IMR-90 (cell line): Measurements from ENCODE around the gene CCER1. TPM values are rescaled to one million over a fixed set of nuclear protein-coding genes. Genes with fewer than 3 reads are reported as not detected.

Experiments used
- ATAC-seq: fragments of 200-7000 bp; cut with Tn5 transposase; 2 replicates; pipeline ENCODE4 v1.9.1; 2020; ENCODE audit warnings: low read depth, mild to moderate bottlenecking, moderate library complexity
- BruUV-seq: library from RNA; stranded (reverse); fragments of 400-500 nt; replicated peaks from 2 replicates; lab custom pipeline; 2021; lab: Mats Ljungman, UMichigan
- CTCF ChIA-PET: fragments of 300-600 bp; formaldehyde crosslinking; extraction: SDS; loops from one replicate; lab custom pipeline; 2021; ENCODE audit warnings: antibody characterized with exemption; lab: Yijun Ruan, JAX
- POLR2A ChIA-PET: fragments of 300-600 bp; sonication (Branson Sonifier 250); formaldehyde crosslinking; loops from one replicate; lab custom pipeline; 2022; ENCODE audit warnings: antibody characterized with exemption; ENCODE audit not compliant: unreplicated experiment; lab: Charles Lee
- DNase-seq: peaks from one replicate; pipeline ENCODE4 v3.0.0; 2013
- H2AFZ ChIP-seq: replicated peaks from 2 replicates; pipeline ENCODE3; 2013; ENCODE audit warnings: low read length, mild to moderate bottlenecking; ENCODE audit not compliant: poor library complexity
- H2AK5ac ChIP-seq: 2 replicates; pipeline ENCODE4 v1.6.1; 2013; ENCODE audit warnings: low read depth, low read length, inconsistent platforms
- H2AK9ac ChIP-seq: replicated peaks from 2 replicates; pipeline ENCODE3; 2013; ENCODE audit warnings: mild to moderate bottlenecking, low read depth, low read length, moderate library complexity; ENCODE audit not compliant: poor library complexity
- H2BK120ac ChIP-seq: 2 replicates; pipeline ENCODE4 v1.6.1; 2013; ENCODE audit warnings: low read depth, low read length, inconsistent platforms
- H2BK15ac ChIP-seq: 3 replicates; pipeline ENCODE4 v1.6.1; 2013; ENCODE audit warnings: low read depth, low read length, inconsistent platforms
- H2BK20ac ChIP-seq: 2 replicates; pipeline ENCODE4 v1.6.1; 2013; ENCODE audit warnings: low read depth, mild to moderate bottlenecking, inconsistent platforms, low read length, moderate library complexity
- H2BK5ac ChIP-seq: 2 replicates; pipeline ENCODE4 v1.6.1; 2013; ENCODE audit warnings: mild to moderate bottlenecking, low read depth, low read length, inconsistent platforms; ENCODE audit not compliant: poor library complexity, severe bottlenecking
- H3K14ac ChIP-seq: replicated peaks from 2 replicates; pipeline ENCODE4 v1.6.1; 2013; ENCODE audit warnings: low read depth, low read length, inconsistent platforms
- H3K18ac ChIP-seq: 2 replicates; pipeline ENCODE4 v1.6.1; 2013; ENCODE audit warnings: low read depth, low read length, control low read depth
- H3K23ac ChIP-seq: 2 replicates; pipeline ENCODE4 v1.6.1; 2013; ENCODE audit warnings: low read depth, low read length, inconsistent platforms
- H3K27ac ChIP-seq: 2 replicates; pipeline ENCODE4 v1.5.1; 2013; ENCODE audit warnings: mild to moderate bottlenecking, control low read depth, low read length; ENCODE audit not compliant: insufficient read depth
- H3K27me3 ChIP-seq: 2 replicates; pipeline ENCODE4 v1.6.1; 2013; ENCODE audit warnings: low read length; ENCODE audit not compliant: control insufficient read depth, insufficient read depth
- H3K36me3 ChIP-seq: 2 replicates; pipeline ENCODE4 v1.6.1; 2013; ENCODE audit warnings: low read length, mixed read lengths; ENCODE audit not compliant: control insufficient read depth, insufficient read depth
- H3K4ac ChIP-seq: 2 replicates; pipeline ENCODE4 v1.6.1; 2013; ENCODE audit warnings: low read depth, low read length, inconsistent platforms
- H3K4me1 ChIP-seq: 2 replicates; pipeline ENCODE4 v1.6.1; 2013; ENCODE audit warnings: low read length, mixed read lengths; ENCODE audit not compliant: control insufficient read depth, insufficient read depth
- H3K4me2 ChIP-seq: 2 replicates; pipeline ENCODE4 v1.6.1; 2013; ENCODE audit warnings: low read depth, mild to moderate bottlenecking, control low read depth, low read length, moderate library complexity
- H3K4me3 ChIP-seq: 2 replicates; pipeline ENCODE4 v1.5.1; 2013; ENCODE audit warnings: low read depth, mild to moderate bottlenecking, control low read depth, low read length, moderate library complexity; ENCODE audit not compliant: insufficient read depth
- H3K56ac ChIP-seq: 2 replicates; pipeline ENCODE4 v1.6.1; 2013; ENCODE audit warnings: low read length, inconsistent platforms; ENCODE audit not compliant: insufficient read depth; ENCODE audit errors: extremely low read depth
- H3K79me1 ChIP-seq, 2 experiments: 2 replicates each; pipeline ENCODE4 v1.6.1; 2013; ENCODE audit warnings: low read length in 2 of 2, inconsistent platforms in 1 of 2, low read depth in 1 of 2
- H3K9ac ChIP-seq: 2 replicates; pipeline ENCODE4 v1.6.1; 2013; ENCODE audit warnings: low read depth, low read length, control low read depth
- H3K9me1 ChIP-seq: 2 replicates; pipeline ENCODE4 v1.6.1; 2013; ENCODE audit warnings: low read length, inconsistent platforms; ENCODE audit not compliant: insufficient read depth
- H3K9me3 ChIP-seq: 2 replicates; pipeline ENCODE4 v1.6.1; 2013; ENCODE audit warnings: low read length; ENCODE audit not compliant: control insufficient read depth, insufficient read depth
- H4K20me1 ChIP-seq: 2 replicates; pipeline ENCODE4 v1.6.1; 2013; ENCODE audit warnings: low read length, inconsistent platforms; ENCODE audit not compliant: insufficient read depth
- H4K5ac ChIP-seq: 2 replicates; pipeline ENCODE4 v1.6.1; 2013; ENCODE audit warnings: mild to moderate bottlenecking, low read depth, low read length, control low read depth
- H4K8ac ChIP-seq, 2 experiments: 2 replicates each; pipeline ENCODE4 v1.6.1; 2013; ENCODE audit warnings: low read depth in 2 of 2, low read length in 2 of 2, control low read depth in 1 of 2, inconsistent platforms in 1 of 2
- H4K91ac ChIP-seq: 2 replicates; pipeline ENCODE4 v1.6.1; 2013; ENCODE audit warnings: low read depth, low read length, inconsistent platforms; ENCODE audit not compliant: insufficient read depth
- CHD1 ChIP-seq: IDR thresholded peaks from 2 replicates; pipeline ENCODE4 v1.6.1; 2012; ENCODE audit warnings: low read depth, low read length, improper control_type of control experiment
- CTCF ChIP-seq: conservative IDR thresholded peaks from 2 replicates; pipeline ENCODE4 v1.5.1; 2012; ENCODE audit warnings: mild to moderate bottlenecking, low read depth, low read length, improper control_type of control experiment
- ELK1 ChIP-seq: fragments of 150-350 bp; IDR thresholded peaks from 2 replicates; pipeline ENCODE4 v1.6.1; 2016; ENCODE audit warnings: low read depth, mild to moderate bottlenecking, low read length, moderate library complexity, borderline replicate concordance
- FOS ChIP-seq: fragments of 150-350 bp; IDR thresholded peaks from 2 replicates; pipeline ENCODE4 v1.6.1; 2016; ENCODE audit warnings: low read depth, low read length
- MAFK ChIP-seq: IDR thresholded peaks from 2 replicates; pipeline ENCODE4 v1.6.1; 2012; ENCODE audit warnings: low read depth, low read length, improper control_type of control experiment
- MAZ ChIP-seq: IDR thresholded peaks from 2 replicates; pipeline ENCODE4 v1.6.1; 2012; ENCODE audit warnings: low read depth, mild to moderate bottlenecking, low read length, improper control_type of control experiment, moderate library complexity, borderline replicate concordance
- MXI1 ChIP-seq: IDR thresholded peaks from 2 replicates; pipeline ENCODE4 v1.6.1; 2012; ENCODE audit warnings: low read depth, mild to moderate bottlenecking, low read length, moderate library complexity, borderline replicate concordance
- NFE2L2 ChIP-seq: fragments of 150-350 bp; IDR thresholded peaks from 2 replicates; pipeline ENCODE4 v1.6.1; 2016; ENCODE audit warnings: low read depth, mild to moderate bottlenecking, low read length
- RAD21 ChIP-seq: IDR thresholded peaks from 2 replicates; pipeline ENCODE4 v1.6.1; 2012; ENCODE audit warnings: low read length, improper control_type of control experiment
- RCOR1 ChIP-seq: IDR thresholded peaks from 2 replicates; pipeline ENCODE4 v1.6.1; 2012; ENCODE audit warnings: mild to moderate bottlenecking, low read length, improper control_type of control experiment; ENCODE audit not compliant: insufficient replicate concordance
- USF2 ChIP-seq: fragments of 150-350 bp; IDR thresholded peaks from 2 replicates; pipeline ENCODE4 v1.6.1; 2017; ENCODE audit warnings: mild to moderate bottlenecking, antibody characterized with exemption, low read length, low read depth
- WGBS, 2 experiments: methylation state at CpG; one replicate each; pipeline versions ENCODE4 v1.1.5 to v1.1.7; 2013; ENCODE audit warnings: missing lambda C conversion rate in 2 of 2; ENCODE audit not compliant: insufficient read length in 1 of 2; ENCODE audit errors: extremely low coverage in 2 of 2; 5-methylcytosine and 5-hydroxymethylcytosine counted together
- dilution Hi-C: fragments of 300-500 bp; cut with HindIII; formaldehyde crosslinking; loops from one replicate; pipeline ENCODE4 v1.14.3; 2018; ENCODE audit warnings: low sequenced_read_pairs; ENCODE audit not compliant: unreplicated experiment
- in situ Hi-C: fragments of 300-500 bp; cut with MboI; formaldehyde crosslinking; loops from 3 replicates; pipeline ENCODE4 v1.14.3; 2019; ENCODE audit warnings: low sequenced_read_pairs, inconsistent platforms, mixed read lengths
- intact Hi-C: fragments of 100-400 bp; cut with micrococcal nuclease; formaldehyde crosslinking; loops from 2 replicates; pipeline ENCODE4 v1.10.0; 2022
- polyA plus RNA-seq, 3 experiments: library from polyadenylated mRNA; depleted of rRNA; stranded (reverse); fragments of >200 nt; gene quantifications; 2 replicates each; pipeline ENCODE4 v1.2.3, GENCODE V29; 2012; ENCODE audit warnings: low replicate concordance in 1 of 3
- total RNA-seq: library from RNA; depleted of rRNA; stranded (reverse); fragments of >200 nt; gene quantifications from 2 replicates; pipeline ENCODE4 v1.2.3, GENCODE V29; 2012

CCER1 gene
- total and polyA plus RNA-seq, 2 of the 4 experiments (the other 2 are of a cell fraction): not detected

GRCh38 chr12:90925562-90925961 is 29.4 kb downstream of the CCER1 start:
- Histone ChIP-seq H2BK20ac (no peak overlapping the region), H2AK9ac (peak overlapping the region; percentile 42), H3K9ac (no peak overlapping the region), H2BK120ac (no peak overlapping the region), H3K4me2 (no peak overlapping the region), H4K20me1 (no peaks in the 10 kb centered on the region), H3K4ac (no peak overlapping the region), H4K5ac (no peak overlapping the region), H4K8ac (no peak overlapping the region), H3K9me3 (no peaks in the 10 kb centered on the region), H3K14ac (no peak overlapping the region), H2AK5ac (no peak overlapping the region), H3K18ac (no peak overlapping the region), H3K36me3 (no peaks in the 10 kb centered on the region), H3K27me3 (no peaks in the 10 kb centered on the region), H3K9me1 (no peaks in the 10 kb centered on the region), H3K56ac (no peak overlapping the region), H3K79me1 (no peaks in the 10 kb centered on the region), H3K4me3 (no peak overlapping the region), H3K27ac (no peak overlapping the region), H3K4me1 (no peaks in the 10 kb centered on the region; the same call in 1 of the 2 replicates), H2BK15ac (no peak overlapping the region), H3K23ac (no peak overlapping the region), H2AFZ (no peak overlapping the region), H2BK5ac (no peak overlapping the region), H4K91ac (no peak overlapping the region)
- ATAC-seq: no peak
- no CpG with 5 or more reads among the region's 5 CpGs for WGBS, 2 experiments
- intact Hi-C loops (no loop called here), dilution Hi-C loops (no loop called here), in situ Hi-C loops (no loop called here)
- no peak for DNase-seq
- TF ChIP-seq FOS (no peak), MXI1 (no peak), MAZ (no peak), USF2 (no peak), CTCF (no peak), CHD1 (no peak), MAFK (no peak), RCOR1 (no peak), RAD21 (no peak), NFE2L2 (no peak), ELK1 (no peak)
- BruUV-seq: no TSS peak
- ChIA-PET CTCF (interaction anchor here (0.6 kb wide), 1 partner anchor 594 kb away, joined by 9 read pairs; no protein-coding TSS in a partner anchor), POLR2A (no interaction called here)
